GM21786 (cell line): ENCODE measurements around the gene DUSP2.

ENCODE experiments used
- ATAC-seq: cut with Tn5 transposase; IDR thresholded peaks from one replicate; pipeline ENCODE4 v1.9.1; 2021; ENCODE audit not compliant: unreplicated experiment

Gene DUSP2

GRCh38 chr2:96104487-96104861, 40.8 kb downstream of the DUSP2 start:
- no peak for ATAC-seq

GRCh38 chr2:96103761-96104486, 41.3 kb downstream of the DUSP2 start:
- no peak for ATAC-seq

GRCh38 chr2:96103187-96103601, 42.0 kb downstream of the DUSP2 start:
- ATAC-seq: no peak

- no peak for ATAC-seq
These were observed 42.5 kb downstream of the DUSP2 start for GRCh38 chr2:96102596-96103186.

DNA sequence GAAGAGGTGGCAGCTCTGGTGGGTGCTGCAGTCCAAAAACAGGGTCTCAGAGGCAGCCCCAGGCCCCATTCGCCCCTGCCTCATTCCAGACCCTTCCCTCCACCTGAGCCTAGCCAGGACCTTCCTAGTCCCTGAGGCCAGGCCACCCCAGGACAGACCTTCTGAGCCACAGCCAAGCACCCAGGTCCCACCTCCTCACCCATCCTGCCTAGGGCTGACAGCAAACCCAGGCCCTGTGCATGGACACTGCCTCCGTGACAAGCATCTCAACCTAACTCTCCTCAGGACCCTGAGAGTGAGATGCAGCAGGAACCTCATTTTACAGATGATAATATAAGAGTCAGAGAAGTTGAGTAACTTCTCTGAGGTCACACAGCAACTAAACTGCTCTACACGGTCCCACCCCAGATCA, 44.3 kb downstream of the DUSP2 start:
- ATAC-seq: no peak

- ATAC-seq: no peak
These were observed 45.1 kb downstream of the DUSP2 start for GRCh38 chr2:96099861-96100798.

GRCh38 chr2:96098900-96099590, 46.2 kb downstream of the DUSP2 start:
- no peak for ATAC-seq

- ATAC-seq: no peak
These were observed 47.1 kb downstream of the DUSP2 start for GRCh38 chr2:96097951-96098823.

DNA sequence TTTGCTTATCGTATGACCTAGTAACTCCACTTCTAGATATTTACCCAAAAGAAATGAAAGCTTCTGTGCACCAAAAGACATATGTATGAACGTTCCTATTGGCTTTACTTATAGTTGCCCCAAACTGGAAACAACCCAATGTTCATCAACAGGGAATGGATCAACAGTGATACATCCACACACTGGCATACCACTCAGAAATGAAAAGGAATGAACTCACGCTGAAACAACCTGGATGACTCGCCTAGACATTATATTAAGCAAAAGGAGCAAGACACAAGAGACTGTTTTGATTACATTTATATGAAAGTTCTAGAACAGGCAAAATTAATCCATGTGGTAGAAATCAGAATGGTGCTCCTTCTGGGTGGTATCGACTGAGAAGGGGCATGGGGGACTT, 47.8 kb downstream of the DUSP2 start:
- ATAC-seq: no peak

DNA sequence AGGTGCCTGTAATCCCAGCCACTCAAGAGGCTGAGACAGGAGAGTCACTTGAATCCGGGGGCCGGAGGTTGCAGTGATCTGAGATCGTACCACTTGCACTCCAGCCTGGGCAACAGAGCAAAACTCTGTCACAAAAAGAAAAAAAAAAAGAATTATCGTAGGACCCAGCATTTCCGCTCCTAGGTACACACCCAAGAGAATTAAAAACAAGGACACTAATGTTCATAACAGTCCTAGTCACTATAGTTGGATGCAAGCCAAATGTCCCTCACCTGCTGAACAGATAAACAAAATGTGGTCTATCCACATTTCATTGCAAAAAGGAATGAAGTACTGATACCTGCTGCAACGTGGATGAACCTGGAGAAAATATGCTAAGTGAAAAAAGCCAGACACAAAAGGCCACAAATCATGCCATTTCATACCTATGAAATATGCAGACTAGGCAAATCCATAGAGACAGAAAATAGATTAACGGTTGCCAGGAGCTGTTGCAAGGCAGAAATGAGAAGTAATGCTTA, 50.1 kb downstream of the DUSP2 start:
- ATAC-seq: no peak

DNA sequence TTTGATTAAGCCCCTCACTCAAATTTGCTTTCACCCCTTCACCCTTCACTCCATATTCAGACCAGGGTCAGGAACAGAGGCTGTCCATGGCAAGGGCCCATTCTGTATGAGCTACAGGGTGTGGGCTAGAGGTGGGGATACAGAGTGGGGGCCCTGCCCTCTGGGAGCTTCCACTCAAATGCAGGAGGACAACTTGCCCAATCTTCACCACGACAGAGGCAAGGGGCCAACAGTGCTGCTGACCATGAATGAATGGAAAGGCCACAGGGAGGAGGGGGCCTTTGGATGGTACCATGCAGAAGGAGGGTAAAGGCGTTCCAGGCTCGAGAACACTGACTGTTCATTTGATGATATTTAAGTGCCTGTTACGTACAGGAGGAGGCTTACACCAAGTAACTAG, 51.7 kb downstream of the DUSP2 start:
- ATAC-seq: no peak
